HCEC 1CT (cell line): Measurements from ENCODE around the gene LONRF2.

Experiments
- DNase-seq: peaks from one replicate; pipeline ENCODE4 v3.0.0-alpha.2; 2017

The LONRF2 gene

GRCh38 chr2:100299548-100299947 is 22.8 kb downstream of the LONRF2 start:
- no peak for DNase-seq

- DNase-seq: no peak
Measured at GRCh38 chr2:100297511-100297910, 24.8 kb downstream of the LONRF2 start.

GRCh38 chr2:100294162-100294497 is 28.2 kb downstream of the LONRF2 start:
- no peak for DNase-seq

- no peak for DNase-seq
Measured at GRCh38 chr2:100293341-100294161, 28.8 kb downstream of the LONRF2 start.

- DNase-seq: no peak
Measured at GRCh38 chr2:100292022-100292580, 30.2 kb downstream of the LONRF2 start.

GRCh38 chr2:100291152-100291970 is 30.9 kb downstream of the LONRF2 start:
- peak; percentile 4 for DNase-seq

GRCh38 chr2:100290718-100291151 is 31.6 kb downstream of the LONRF2 start:
- no peak for DNase-seq

- no peak for DNase-seq
Measured at GRCh38 chr2:100289020-100289419, 33.3 kb downstream of the LONRF2 start.

- DNase-seq: no peak
Measured at GRCh38 chr2:100286318-100286717, 36.0 kb downstream of the LONRF2 start.

GRCh38 chr2:100285691-100286090 is 36.6 kb downstream of the LONRF2 start:
- no peak for DNase-seq

- no peak for DNase-seq
Measured at GRCh38 chr2:100285011-100285410, 37.3 kb downstream of the LONRF2 start.

- DNase-seq: no peak
Measured at GRCh38 chr2:100283724-100284501, 38.4 kb downstream of the LONRF2 start.

GRCh38 chr2:100281521-100282438 is 40.5 kb downstream of the LONRF2 start:
- no peak for DNase-seq

GRCh38 chr2:100279586-100280534 is 42.4 kb downstream of the LONRF2 start:
- DNase-seq: no peak

GRCh38 chr2:100278986-100279385 is 43.3 kb downstream of the LONRF2 start:
- no peak for DNase-seq

- DNase-seq: no peak
Measured at GRCh38 chr2:100278501-100278900, 43.8 kb downstream of the LONRF2 start.

GRCh38 chr2:100277540-100278207 is 44.6 kb downstream of the LONRF2 start:
- no peak for DNase-seq

GRCh38 chr2:100276716-100277115 is 45.6 kb downstream of the LONRF2 start:
- no peak for DNase-seq

GRCh38 chr2:100275200-100275589 is 47.1 kb downstream of the LONRF2 start:
- DNase-seq: no peak

GRCh38 chr2:100274566-100275199 is 47.6 kb downstream of the LONRF2 start:
- no peak for DNase-seq
